Measurements from ENCODE around the gene SLC27A5.

DNA sequence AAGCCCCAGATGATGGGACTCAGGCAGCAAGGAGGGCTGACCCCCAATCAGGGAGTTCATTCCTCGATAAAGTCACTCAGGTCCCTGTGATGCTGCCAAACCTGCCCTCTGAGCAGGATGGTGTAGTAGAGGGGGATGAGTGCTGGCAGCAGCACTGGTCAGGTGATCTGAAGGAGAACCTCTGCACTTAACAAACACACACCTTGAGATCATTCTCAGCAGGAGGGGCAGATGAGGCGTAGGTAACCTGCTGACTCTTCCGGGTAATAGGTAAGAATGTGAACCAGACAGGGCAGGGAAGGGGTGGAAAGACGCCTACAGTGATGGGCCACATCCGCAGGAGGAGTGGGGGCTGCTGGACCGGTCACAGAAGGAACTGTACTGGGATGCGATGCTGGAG lies 32.5 kb downstream of the SLC27A5 start:
- TF ChIP-seq SUZ12 (IDR thresholded peaks at IDR 0.05) (no peak), FOXK2 (IDR thresholded peaks at IDR 0.05) (no peak), SP1 (IDR thresholded peaks at IDR 0.05) (no peak), FOXM1 (IDR thresholded peaks at IDR 0.05; ENCODE audit: borderline replicate concordance) (no peak)
- TF ChIP-seq, protein P1, sequence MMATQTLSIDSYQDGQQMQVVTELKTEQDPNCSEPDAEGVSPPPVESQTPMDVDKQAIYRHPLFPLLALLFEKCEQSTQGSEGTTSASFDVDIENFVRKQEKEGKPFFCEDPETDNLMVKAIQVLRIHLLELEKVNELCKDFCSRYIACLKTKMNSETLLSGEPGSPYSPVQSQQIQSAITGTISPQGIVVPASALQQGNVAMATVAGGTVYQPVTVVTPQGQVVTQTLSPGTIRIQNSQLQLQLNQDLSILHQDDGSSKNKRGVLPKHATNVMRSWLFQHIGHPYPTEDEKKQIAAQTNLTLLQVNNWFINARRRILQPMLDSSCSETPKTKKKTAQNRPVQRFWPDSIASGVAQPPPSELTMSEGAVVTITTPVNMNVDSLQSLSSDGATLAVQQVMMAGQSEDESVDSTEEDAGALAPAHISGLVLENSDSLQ (IDR thresholded peaks at IDR 0.05): no peak

Measured in HEK293T (cell line).